BLaER1 (cell line): ENCODE data around the gene TMEM170A.
A peak's percentile ranks its signal among the peaks of the same experiment; 100 is the strongest.

Experiments used
- H3K27ac ChIP-seq: shearing (Covaris generic); formaldehyde crosslinking; 2 replicates; pipeline ENCODE4 v1.8.1; 2022
- H3K27me3 ChIP-seq: shearing (Covaris generic); formaldehyde crosslinking; 2 replicates; pipeline ENCODE4 v1.8.1; 2022
- H3K36me3 ChIP-seq: shearing (Covaris generic); formaldehyde crosslinking; 2 replicates; pipeline ENCODE4 v1.8.1; 2022
- H3K4me1 ChIP-seq: shearing (Covaris generic); formaldehyde crosslinking; 2 replicates; pipeline ENCODE4 v1.8.1; 2022
- H3K4me2 ChIP-seq: shearing (Covaris generic); formaldehyde crosslinking; 2 replicates; pipeline ENCODE4 v1.8.1; 2022
- H3K4me3 ChIP-seq: shearing (Covaris generic); formaldehyde crosslinking; 2 replicates; pipeline ENCODE4 v1.8.1; 2022
- H3K9ac ChIP-seq: shearing (Covaris generic); formaldehyde crosslinking; 2 replicates; pipeline ENCODE4 v1.8.1; 2022
- H3K9me3 ChIP-seq: shearing (Covaris generic); formaldehyde crosslinking; 2 replicates; pipeline ENCODE4 v1.8.1; 2022
- H4K20me1 ChIP-seq: shearing (Covaris generic); formaldehyde crosslinking; 2 replicates; pipeline ENCODE4 v1.8.1; 2022
- Cebpa-rat ChIP-seq: shearing (Covaris generic); IDR thresholded peaks from 2 replicates; pipeline ENCODE4 v1.8.1; 2022

The TMEM170A gene

GRCh38 chr16:75482434-75483205 is 18.1 kb upstream of the TMEM170A start:
- Histone ChIP-seq H3K36me3 (peaks cover 82% of the 10 kb centered on the region), H3K9me3 (no peaks in the 10 kb centered on the region), H4K20me1 (peaks cover 91% of the 10 kb centered on the region), H3K27me3 (no peaks in the 10 kb centered on the region), H3K9ac (no peak overlapping the region; the same call in 1 of the 2 replicates), H3K4me1 (peaks cover 49% of the 10 kb centered on the region), H3K27ac (0 out of 2 replicates have a peak overlapping the region, but pooled peaks have one; percentile 12), H3K4me3 (no peak overlapping the region), H3K4me2 (no peak overlapping the region)
- no peak for TF ChIP-seq Cebpa-rat

GRCh38 chr16:75481475-75481874 is 17.0 kb upstream of the TMEM170A start:
- Histone ChIP-seq H3K9me3 (no peaks in the 10 kb centered on the region), H3K27me3 (no peaks in the 10 kb centered on the region), H3K4me3 (no peak overlapping the region), H3K36me3 (peaks cover 82% of the 10 kb centered on the region), H3K4me1 (peaks cover 38% of the 10 kb centered on the region), H3K27ac (no peak overlapping the region), H3K9ac (no peak overlapping the region), H3K4me2 (no peak overlapping the region), H4K20me1 (peaks cover 87% of the 10 kb centered on the region)
- TF ChIP-seq Cebpa-rat: no peak

- Histone ChIP-seq H3K4me2 (no peak overlapping the region), H3K9ac (no peak overlapping the region), H4K20me1 (peaks cover 67% of the 10 kb centered on the region; the same call in 1 of the 2 replicates), H3K4me1 (peaks cover 18% of the 10 kb centered on the region), H3K36me3 (peaks cover 100% of the 10 kb centered on the region), H3K4me3 (no peak overlapping the region), H3K27ac (no peak overlapping the region), H3K9me3 (no peaks in the 10 kb centered on the region), H3K27me3 (no peaks in the 10 kb centered on the region)
- TF ChIP-seq Cebpa-rat: no peak
Observed at GRCh38 chr16:75479421-75479990, 15.0 kb upstream of the TMEM170A start.

GRCh38 chr16:75478480-75479345 is 14.2 kb upstream of the TMEM170A start:
- peaks cover 59% of the 10 kb centered on the region; the same call in 1 of the 2 replicates for H4K20me1 ChIP-seq
- no peaks in the 10 kb centered on the region for H3K27me3 ChIP-seq
- peaks cover 10% of the 10 kb centered on the region; the same call in 1 of the 2 replicates for H3K4me1 ChIP-seq
- no peak overlapping the region for H3K27ac ChIP-seq
- H3K4me2 ChIP-seq: no peak overlapping the region
- TF ChIP-seq Cebpa-rat: no peak
- H3K36me3 ChIP-seq: peaks cover 100% of the 10 kb centered on the region
- no peak overlapping the region for H3K9ac ChIP-seq
- H3K9me3 ChIP-seq: no peaks in the 10 kb centered on the region
- no peak overlapping the region for H3K4me3 ChIP-seq

- H3K36me3 ChIP-seq: peaks cover 100% of the 10 kb centered on the region
- TF ChIP-seq Cebpa-rat: no peak
- peaks cover 54% of the 10 kb centered on the region; the same call in 1 of the 2 replicates for H4K20me1 ChIP-seq
- H3K27ac ChIP-seq: no peak overlapping the region
- H3K4me1 ChIP-seq: peaks cover 2% of the 10 kb centered on the region; the same call in 1 of the 2 replicates
- H3K9me3 ChIP-seq: no peaks in the 10 kb centered on the region
- H3K4me2 ChIP-seq: no peak overlapping the region
- no peak overlapping the region for H3K9ac ChIP-seq
- no peak overlapping the region for H3K4me3 ChIP-seq
- no peaks in the 10 kb centered on the region for H3K27me3 ChIP-seq
Observed at GRCh38 chr16:75477680-75478473, 13.4 kb upstream of the TMEM170A start.

- TF ChIP-seq Cebpa-rat: no peak
- no peak overlapping the region for H3K4me3 ChIP-seq
- no peaks in the 10 kb centered on the region for H3K9me3 ChIP-seq
- peaks cover 95% of the 10 kb centered on the region for H3K36me3 ChIP-seq
- no peak overlapping the region for H3K4me2 ChIP-seq
- H3K27me3 ChIP-seq: no peaks in the 10 kb centered on the region
- no peak overlapping the region for H3K27ac ChIP-seq
- no peak overlapping the region for H3K9ac ChIP-seq
- peaks cover 55% of the 10 kb centered on the region; the same call in 1 of the 2 replicates for H4K20me1 ChIP-seq
- H3K4me1 ChIP-seq: no peaks in the 10 kb centered on the region
Observed at GRCh38 chr16:75476817-75477216, 12.3 kb upstream of the TMEM170A start.

- Histone ChIP-seq H3K36me3 (peaks cover 81% of the 10 kb centered on the region), H4K20me1 (peaks cover 43% of the 10 kb centered on the region; the same call in 1 of the 2 replicates)
Observed at GRCh38 chr16:75475420-75475847, 10.9 kb upstream of the TMEM170A start.

GRCh38 chr16:75472908-75473877 is 8.7 kb upstream of the TMEM170A start:
- H3K4me2 ChIP-seq: no peak overlapping the region
- no peak for TF ChIP-seq Cebpa-rat
- H3K9ac ChIP-seq: no peak overlapping the region
- H3K9me3 ChIP-seq: no peaks in the 10 kb centered on the region
- H3K4me1 ChIP-seq: peaks cover 8% of the 10 kb centered on the region; the same call in 1 of the 2 replicates
- peaks cover 22% of the 10 kb centered on the region; the same call in 1 of the 2 replicates for H4K20me1 ChIP-seq
- no peaks in the 10 kb centered on the region for H3K27me3 ChIP-seq
- no peak overlapping the region for H3K4me3 ChIP-seq
- H3K27ac ChIP-seq: no peak overlapping the region
- peaks cover 59% of the 10 kb centered on the region for H3K36me3 ChIP-seq

More at GRCh38 chr16:75475420-75475847, 10.9 kb upstream of the TMEM170A start:
- Histone ChIP-seq H3K9me3 (no peaks in the 10 kb centered on the region), H3K4me2 (no peak overlapping the region), H3K9ac (no peak overlapping the region), H3K4me3 (no peak overlapping the region), H3K27ac (no peak overlapping the region), H3K4me1 (no peaks in the 10 kb centered on the region), H3K27me3 (no peaks in the 10 kb centered on the region)
- TF ChIP-seq Cebpa-rat: no peak
